K562 (cell line): Measurements from ENCODE around the gene PRR5. TPM values are rescaled to one million over a fixed set of nuclear protein-coding genes. Genes with fewer than 3 reads are reported as not detected.

Experiments
- ATAC-seq: fragments of 200-7000 bp; cut with Tn5 transposase; 3 replicates; pipeline ENCODE4 v1.9.1; 2020; ENCODE audit warnings: moderate library complexity
- BruUV-seq: library from RNA; stranded (reverse); fragments of 400-500 nt; replicated peaks from 2 replicates; lab custom pipeline; 2021; lab: Mats Ljungman, UMichigan
- CTCF ChIA-PET: fragments of 300-600 bp; formaldehyde crosslinking; extraction: SDS; loops from one replicate; lab custom pipeline; 2021; ENCODE audit warnings: low intra/inter-chr PET ratio; lab: Yijun Ruan, JAX
- POLR2A ChIA-PET: fragments of 300-600, 350-650 bp; sonication (Branson Sonifier 250); formaldehyde crosslinking; extraction: SDS; loops from one replicate; lab custom pipeline; 2021; ENCODE audit warnings: antibody characterized with exemption, inconsistent platforms; lab: Yijun Ruan, JAX
- DNase-seq, 4 experiments: peaks; one replicate each; pipeline versions ENCODE4 v3.0.0 to v3.0.0-alpha.2; 2011 to 2018; ENCODE audit warnings: low spot score in 3 of 4, mixed read lengths in 3 of 4; ENCODE audit errors: extremely low read depth in 1 of 4
- FAIRE-seq: peaks from 2 replicates; lab custom pipeline; 2011; peaks lifted over from hg19 to GRCh38; lab: Jason Lieb, UNC
- H2AFZ ChIP-seq: 2 replicates; pipeline ENCODE4 v1.6.0; 2011; ENCODE audit warnings: low read depth, low read length, control low read depth, inconsistent platforms
- H3K27ac ChIP-seq: fragments of 200-600 bp; 3 replicates; pipeline ENCODE4 v1.8.0; 2011; ENCODE audit warnings: low read depth, mild to moderate bottlenecking, control low read depth, inconsistent platforms, low read length, moderate library complexity, mixed read lengths; ENCODE audit errors: extremely low read depth
- H3K27me3 ChIP-seq, 2 experiments: fragments of 300-600 bp in 1 of 2; 2 replicates in 1 of 2; 3 replicates in 1 of 2; pipeline versions ENCODE4 v1.6.0 to v1.8.0; 2011; ENCODE audit warnings: inconsistent platforms in 2 of 2, low read length in 2 of 2, mild to moderate bottlenecking in 1 of 2, mixed read lengths in 1 of 2, moderate library complexity in 1 of 2; ENCODE audit not compliant: control insufficient read depth in 2 of 2, insufficient read depth in 2 of 2
- H3K36me3 ChIP-seq: fragments of 300-600 bp; 3 replicates; pipeline ENCODE4 v1.8.0; 2011; ENCODE audit warnings: mild to moderate bottlenecking, low read length, inconsistent platforms; ENCODE audit not compliant: control insufficient read depth, insufficient read depth
- H3K4me1 ChIP-seq, 2 experiments: fragments of 200-600 bp in 1 of 2; replicated peaks in 1 of 2; 2 replicates in 1 of 2; 3 replicates in 1 of 2; pipeline versions ENCODE4 v1.5.1 to v1.8.0; 2011; ENCODE audit warnings: inconsistent platforms in 2 of 2, low read length in 2 of 2, mild to moderate bottlenecking in 1 of 2, mixed read lengths in 1 of 2, moderate library complexity in 1 of 2; ENCODE audit not compliant: control insufficient read depth in 2 of 2, insufficient read depth in 2 of 2
- H3K4me2 ChIP-seq: 2 replicates; pipeline ENCODE4 v1.6.1; 2011; ENCODE audit warnings: low read length, control low read depth, inconsistent platforms, mixed read lengths; ENCODE audit not compliant: insufficient read depth
- H3K4me3 ChIP-seq: fragments of 200-600 bp; sonication (generic), shearing (Covaris generic); 2 replicates; pipeline ENCODE4 v1.5.1; 2016; ENCODE audit warnings: control low read depth, inconsistent platforms
- H3K79me2 ChIP-seq: fragments of 200-600 bp; 3 replicates; pipeline ENCODE4 v1.8.0; 2011; ENCODE audit warnings: low read length, inconsistent platforms; ENCODE audit not compliant: control insufficient read depth, insufficient read depth
- H3K9ac ChIP-seq, 2 experiments: 2 replicates each; pipeline versions ENCODE4 v1.6.0 to v1.6.1; 2011; ENCODE audit warnings: low read depth in 2 of 2, low read length in 2 of 2, control low read depth in 1 of 2, inconsistent platforms in 1 of 2, mild to moderate bottlenecking in 1 of 2, mixed read lengths in 1 of 2; ENCODE audit not compliant: insufficient read depth in 1 of 2
- H3K9me1 ChIP-seq: one replicate; pipeline ENCODE4 v1.6.0; 2011; ENCODE audit warnings: inconsistent platforms, mild to moderate bottlenecking, low read length, moderate library complexity; ENCODE audit not compliant: control insufficient read depth, insufficient read depth
- H3K9me3 ChIP-seq: replicated peaks from 2 replicates; pipeline ENCODE4 v1.5.1; 2011; ENCODE audit warnings: low read depth, low read length, inconsistent platforms; ENCODE audit not compliant: control insufficient read depth, insufficient read depth
- H4K20me1 ChIP-seq: replicated peaks from 2 replicates; pipeline ENCODE4 v1.6.1; 2011; ENCODE audit warnings: low read length, inconsistent platforms, mixed read lengths; ENCODE audit not compliant: control insufficient read depth, insufficient read depth
- ZFX ChIP-seq: sonication (generic); formaldehyde crosslinking; IDR thresholded peaks from 2 replicates; pipeline ENCODE4 v1.8.0; 2022; ENCODE audit warnings: mild to moderate bottlenecking, missing genetic modification reagents, moderate library complexity
- ZNF263 ChIP-seq: sonication (generic); formaldehyde crosslinking; IDR thresholded peaks from 2 replicates; pipeline ENCODE4 v1.8.0; 2022; ENCODE audit warnings: mild to moderate bottlenecking, missing genetic modification reagents, borderline replicate concordance
- ZNF354B ChIP-seq: fragments of 250-450 bp; sonication (Bioruptor Pico); IDR thresholded peaks from 2 replicates; pipeline ENCODE4 v1.4.0; 2020
- ZNF408 ChIP-seq: fragments of 250-450 bp; sonication (Bioruptor Pico); IDR thresholded peaks from 2 replicates; pipeline ENCODE4 v1.4.0; 2020; ENCODE audit warnings: low read depth, mild to moderate bottlenecking, moderate library complexity
- WGBS: fragments of 100-300 bp; shearing (Covaris generic); methylation state at CpG from one replicate; pipeline ENCODE4 v1.1.6; 2016; ENCODE audit warnings: low coverage, mixed read lengths; ENCODE audit not compliant: insufficient coverage; ENCODE audit errors: missing lambda C conversion rate; 5-methylcytosine and 5-hydroxymethylcytosine counted together
- in situ Hi-C: fragments of 300-500 bp; cut with MboI; formaldehyde crosslinking; loops from 4 replicates; pipeline ENCODE4 v1.15.0; 2018; ENCODE audit warnings: inconsistent platforms, mixed read lengths
- intact Hi-C: fragments of 100-400 bp; cut with micrococcal nuclease; formaldehyde crosslinking; loops from 2 replicates; pipeline ENCODE4 v1.14.2; 2022
- polyA plus RNA-seq, 8 experiments: library from polyadenylated mRNA; depleted of rRNA in 4 of 8; stranded (reverse) in 5 of 8; unstranded in 3 of 8; fragments of >200 nt; fragmentation: Nextera tagmentation in 2 of 8; fragmentation: Illumina TruSeq in 1 of 8; extraction: Ambion mirVana in 2 of 8; extraction: Trizol in 1 of 8; gene quantifications; 2 replicates each; pipeline versions ENCODE4 v1.2.1 to v1.2.3, GENCODE V29; 2011 to 2014; ENCODE audit warnings: inconsistent platforms in 1 of 8, missing spikeins in 1 of 8
- total RNA-seq, 7 experiments: library from RNA; depleted of rRNA in 6 of 7; stranded (reverse); fragments of >200 nt in 6 of 7; fragmentation: Illumina TruSeq in 2 of 7; extraction: Trizol in 2 of 7; gene quantifications; 2 replicates each; pipeline versions ENCODE4 v1.2.1 to v1.2.3, GENCODE V29; 2011 to 2021; ENCODE audit warnings: low replicate concordance in 1 of 7
- TF ChIP-seq, protein P1 (sequence below): fragments of 450-650 bp; IDR thresholded peaks from 2 replicates; pipeline ENCODE4 v1.6.1; 2016
- TF ChIP-seq, protein P2 (sequence below): sonication (generic); formaldehyde crosslinking; IDR thresholded peaks from 2 replicates; pipeline ENCODE4 v1.9.0; 2022; ENCODE audit warnings: mild to moderate bottlenecking, missing genetic modification reagents

PRR5 gene
- total and polyA plus RNA-seq, 9 of the 15 experiments (the other 6 are each of a cell fraction or from before 2014, with no cell fraction given): 0.13 to 21.0 (median 7.5) TPM

GRCh38 chr22:44691796-44692661 is 10.0 kb upstream of the PRR5 start:
- Histone ChIP-seq H3K27ac (no peak overlapping the region), H3K4me2 (no peak overlapping the region), H3K27me3 (no peaks in the 10 kb centered on the region), H3K9me3 (no peaks in the 10 kb centered on the region), H3K9me1 (no peaks in the 10 kb centered on the region), H2AFZ (no peak overlapping the region), H3K4me3 (no peak overlapping the region), H4K20me1 (peaks cover 7% of the 10 kb centered on the region), H3K79me2 (peaks cover 18% of the 10 kb centered on the region), H3K9ac (no peak overlapping the region), H3K4me1 (peaks cover 6 to 14% of the 10 kb centered on the region in 2 experiments; a peak in 3 of 5 replicates), H3K36me3 (peaks cover 6% of the 10 kb centered on the region; the same call in 1 of the 3 replicates)
- ChIA-PET POLR2A (no interaction called here), CTCF (no interaction called here)
- FAIRE-seq: no peak
- peak in 1 of 4 experiments; percentile 29 for DNase-seq
- no TSS peak for BruUV-seq
- TF ChIP-seq, protein P1, sequence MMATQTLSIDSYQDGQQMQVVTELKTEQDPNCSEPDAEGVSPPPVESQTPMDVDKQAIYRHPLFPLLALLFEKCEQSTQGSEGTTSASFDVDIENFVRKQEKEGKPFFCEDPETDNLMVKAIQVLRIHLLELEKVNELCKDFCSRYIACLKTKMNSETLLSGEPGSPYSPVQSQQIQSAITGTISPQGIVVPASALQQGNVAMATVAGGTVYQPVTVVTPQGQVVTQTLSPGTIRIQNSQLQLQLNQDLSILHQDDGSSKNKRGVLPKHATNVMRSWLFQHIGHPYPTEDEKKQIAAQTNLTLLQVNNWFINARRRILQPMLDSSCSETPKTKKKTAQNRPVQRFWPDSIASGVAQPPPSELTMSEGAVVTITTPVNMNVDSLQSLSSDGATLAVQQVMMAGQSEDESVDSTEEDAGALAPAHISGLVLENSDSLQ: peak; percentile 12; the same call in 1 of the 2 replicates
- TF ChIP-seq ZFX (no peak), ZNF408 (no peak), ZNF354B (CRISPR knock-in tag) (no peak), ZNF263 (CRISPR knock-in tag) (peak; percentile 94)
- TF ChIP-seq, protein P2, sequence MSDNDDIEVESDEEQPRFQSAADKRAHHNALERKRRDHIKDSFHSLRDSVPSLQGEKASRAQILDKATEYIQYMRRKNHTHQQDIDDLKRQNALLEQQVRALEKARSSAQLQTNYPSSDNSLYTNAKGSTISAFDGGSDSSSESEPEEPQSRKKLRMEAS: no peak
- intact Hi-C loops: no loop called here
- 75% methylated on average over 8 of the region's 24 CpGs for WGBS
- ATAC-seq: peak; percentile 42
- in situ Hi-C loops: no loop called here
